Central memory CD8-positive, alpha-beta T cell (primary cell): Measurements from ENCODE around the gene TGM1.

Experiments
- ATAC-seq: fragments of 150-1000 bp; cut with Tn5 transposase; replicated peaks from 2 replicates; pipeline ENCODE4 v1.10.0; 2022; ENCODE audit warnings: mild to moderate bottlenecking, moderate FRiP score, moderate number of reproducible peaks; ENCODE audit not compliant: poor library complexity, severe bottlenecking; ENCODE audit errors: extremely low read depth
- DNase-seq, 2 donors: peaks; one replicate each; pipeline ENCODE4 v3.0.0; 2021; ENCODE audit warnings: low spot score in 2 of 2
- H3K27ac Mint-ChIP-seq: one replicate; pipeline ENCODE4 v1.8.0; 2022; ENCODE audit warnings: low read depth, mild to moderate bottlenecking, moderate library complexity, mixed read lengths
- H3K27me3 Mint-ChIP-seq: one replicate; pipeline ENCODE4 v1.8.0; 2022; ENCODE audit warnings: mixed read lengths
- H3K36me3 Mint-ChIP-seq: one replicate; pipeline ENCODE4 v1.8.0; 2022; ENCODE audit warnings: mild to moderate bottlenecking, moderate library complexity, mixed read lengths; ENCODE audit not compliant: insufficient read depth
- H3K4me1 Mint-ChIP-seq: one replicate; pipeline ENCODE4 v1.8.0; 2022; ENCODE audit warnings: mixed read lengths
- H3K4me3 Mint-ChIP-seq: one replicate; pipeline ENCODE4 v1.8.0; 2022; ENCODE audit warnings: mild to moderate bottlenecking, moderate library complexity, mixed read lengths
- H3K9me3 Mint-ChIP-seq: one replicate; pipeline ENCODE4 v1.8.0; 2022; ENCODE audit warnings: mixed read lengths

TGM1 gene

DNA sequence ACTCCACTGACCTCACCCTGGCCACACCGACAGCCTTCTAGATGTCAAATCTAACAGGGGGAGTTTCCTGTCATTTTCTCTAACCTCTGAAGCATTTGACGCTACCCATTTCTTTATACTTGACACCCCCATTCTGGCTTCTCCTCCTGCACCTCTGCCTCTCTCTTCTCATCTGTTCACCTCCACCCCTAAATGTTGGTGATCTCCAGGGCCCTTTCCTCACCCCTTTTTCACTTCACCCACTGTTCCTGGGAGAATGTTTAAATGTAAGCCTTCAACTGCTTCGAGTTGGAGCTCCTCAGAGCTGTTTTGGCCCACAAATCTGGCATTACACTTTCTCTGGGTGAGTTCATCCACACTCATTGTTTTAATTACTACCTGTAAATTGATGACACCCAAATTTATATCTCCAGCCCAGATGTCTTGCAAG lies 8.9 kb upstream of the TGM1 start:
- Mint-ChIP-seq H3K9me3 (no peaks in the 10 kb centered on the region), H3K27me3 (no peaks in the 10 kb centered on the region), H3K36me3 (peaks cover 15% of the 10 kb centered on the region), H3K27ac (peak overlapping the region; percentile 87), H3K4me3 (peak overlapping the region; percentile 94), H3K4me1 (peaks cover 31% of the 10 kb centered on the region)
- DNase-seq (no peak), ATAC-seq (no peak)

- H3K4me3 Mint-ChIP-seq: peak within 1 kb of the TSS; percentile 94
- peaks cover 17% of the 10 kb centered on the region for H3K36me3 Mint-ChIP-seq
- H3K4me1 Mint-ChIP-seq: peaks cover 28% of the 10 kb centered on the region
Observed at GRCh38 chr14:24271134-24271833, 8.3 kb upstream of the TGM1 start, which contains the start of gene RABGGTA. TSS of gene RABGGTA (minus strand) at chr14:24271597. CDS start at chr14:24271115, 482 bp downstream.

DNA sequence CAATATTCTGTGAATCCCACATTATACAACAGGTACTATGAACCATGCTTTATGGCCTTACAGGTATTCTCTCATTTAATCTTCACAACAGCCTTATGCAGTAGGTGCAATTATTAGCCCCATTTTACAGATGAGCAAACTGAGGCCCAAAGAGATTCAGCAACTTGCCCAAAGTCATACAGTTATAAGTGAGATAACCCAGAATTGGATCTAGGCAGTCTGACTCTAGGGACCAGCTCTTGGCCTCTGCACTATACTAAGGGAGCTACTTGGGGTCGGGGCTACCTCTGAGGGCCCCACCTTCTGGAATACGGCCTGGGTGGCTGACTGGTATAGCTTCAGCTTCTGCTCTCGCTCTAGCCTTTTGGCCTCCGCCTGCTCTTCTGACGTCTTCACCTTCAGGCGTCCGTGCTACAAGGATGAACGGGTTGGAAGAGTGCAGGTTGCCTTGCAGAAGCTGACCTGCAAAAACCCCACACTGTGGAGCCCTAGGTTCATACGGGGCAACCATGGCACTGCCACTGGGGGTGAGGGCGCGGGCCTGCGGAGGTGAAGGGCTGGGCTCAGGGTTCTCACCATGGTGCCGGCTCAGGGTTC lies 7.7 kb upstream of the TGM1 start:
- H3K36me3 Mint-ChIP-seq: peaks cover 17% of the 10 kb centered on the region
- peaks cover 28% of the 10 kb centered on the region for H3K4me1 Mint-ChIP-seq
- H3K27ac Mint-ChIP-seq: peak overlapping the region; percentile 87
- DNase-seq (no peak), ATAC-seq (peak; percentile 2)
- H3K4me3 Mint-ChIP-seq: peak overlapping the region; percentile 94
- no peaks in the 10 kb centered on the region for H3K27me3 Mint-ChIP-seq
- no peaks in the 10 kb centered on the region for H3K9me3 Mint-ChIP-seq

More at GRCh38 chr14:24271134-24271833, 8.3 kb upstream of the TGM1 start, which contains the start of gene RABGGTA:
- peak; percentile 85 to 95 for DNase-seq
- Mint-ChIP-seq H3K27ac (peak within 1 kb of the TSS; percentile 87), H3K9me3 (no peaks in the 10 kb centered on the region), H3K27me3 (no peaks in the 10 kb centered on the region)
- ATAC-seq: peak; percentile 92

DNA sequence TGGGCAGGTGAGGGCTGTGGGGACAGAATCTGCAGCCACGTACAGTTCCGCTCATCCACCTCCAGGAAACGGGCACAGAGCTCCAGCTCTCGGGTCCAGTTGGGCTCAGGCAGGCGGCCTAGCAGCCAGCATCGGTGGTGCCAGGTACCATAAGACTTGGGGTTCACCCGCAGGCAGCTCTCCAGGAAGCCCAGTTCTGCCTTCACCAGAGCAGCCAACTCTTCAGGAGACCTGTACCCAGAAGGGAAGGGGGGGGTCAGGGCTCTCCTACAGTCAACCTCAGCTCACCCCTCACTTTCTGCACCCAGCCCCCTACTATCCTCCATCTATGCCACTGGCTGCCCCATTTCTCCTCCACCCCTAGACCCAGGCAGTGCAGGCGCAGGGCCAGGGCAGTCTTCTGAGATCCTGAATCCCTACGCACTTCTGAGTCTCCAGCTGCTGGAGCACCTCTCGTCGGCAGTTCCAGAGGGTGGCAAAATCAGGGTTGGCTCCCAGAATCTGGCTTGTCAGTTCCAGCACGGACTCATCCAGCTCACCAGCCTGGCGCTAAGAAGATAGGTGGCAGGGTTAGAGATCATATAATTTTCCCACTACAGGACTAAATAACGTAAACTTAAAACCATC lies 7.0 kb upstream of the TGM1 start:
- Mint-ChIP-seq H3K27me3 (no peaks in the 10 kb centered on the region), H3K4me3 (peak overlapping the region; percentile 94), H3K36me3 (peaks cover 17% of the 10 kb centered on the region), H3K9me3 (no peaks in the 10 kb centered on the region), H3K4me1 (peaks cover 28% of the 10 kb centered on the region), H3K27ac (peak overlapping the region; percentile 87)
- DNase-seq: no peak
- no peak for ATAC-seq

GRCh38 chr14:24269368-24269767 lies 6.4 kb upstream of the TGM1 start:
- ATAC-seq: no peak
- DNase-seq: no peak
- no peaks in the 10 kb centered on the region for H3K27me3 Mint-ChIP-seq
- no peaks in the 10 kb centered on the region for H3K9me3 Mint-ChIP-seq
- H3K27ac Mint-ChIP-seq: no peak overlapping the region
- H3K36me3 Mint-ChIP-seq: peaks cover 17% of the 10 kb centered on the region
- peaks cover 28% of the 10 kb centered on the region for H3K4me1 Mint-ChIP-seq
- H3K4me3 Mint-ChIP-seq: no peak overlapping the region

GRCh38 chr14:24268225-24268624 lies 5.2 kb upstream of the TGM1 start:
- no peak for DNase-seq
- H3K27me3 Mint-ChIP-seq: no peaks in the 10 kb centered on the region
- H3K4me1 Mint-ChIP-seq: peaks cover 28% of the 10 kb centered on the region
- ATAC-seq: no peak
- H3K36me3 Mint-ChIP-seq: peaks cover 17% of the 10 kb centered on the region
- H3K9me3 Mint-ChIP-seq: no peaks in the 10 kb centered on the region
- no peak overlapping the region for H3K4me3 Mint-ChIP-seq
- no peak overlapping the region for H3K27ac Mint-ChIP-seq

DNA sequence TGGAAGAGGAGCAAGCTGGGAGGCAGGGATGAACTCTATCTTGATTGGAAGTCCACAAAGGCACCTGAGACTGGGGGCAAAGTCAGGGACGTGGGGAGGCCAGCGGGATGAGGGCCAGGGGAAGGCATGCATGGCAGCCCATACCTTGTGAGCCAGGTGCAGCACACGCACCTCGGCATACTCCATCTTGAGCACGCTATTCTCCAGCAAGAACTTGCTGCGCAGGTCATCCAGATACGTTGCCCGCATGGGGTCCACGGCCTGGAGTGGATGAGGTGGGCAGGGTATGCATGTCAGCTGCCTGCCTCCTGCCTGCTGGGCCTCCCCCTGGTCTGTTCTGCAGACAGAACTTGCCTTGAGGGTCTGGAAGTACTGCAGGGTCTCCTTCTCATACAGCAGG lies 4.5 kb upstream of the TGM1 start:
- no peaks in the 10 kb centered on the region for H3K9me3 Mint-ChIP-seq
- H3K4me1 Mint-ChIP-seq: peaks cover 23% of the 10 kb centered on the region
- H3K27ac Mint-ChIP-seq: no peak overlapping the region
- H3K36me3 Mint-ChIP-seq: peaks cover 17% of the 10 kb centered on the region
- no peak overlapping the region for H3K4me3 Mint-ChIP-seq
- DNase-seq (no peak), ATAC-seq (no peak)
- H3K27me3 Mint-ChIP-seq: no peaks in the 10 kb centered on the region

GRCh38 chr14:24266344-24267244 lies 3.6 kb upstream of the TGM1 start:
- ATAC-seq: no peak
- Mint-ChIP-seq H3K9me3 (no peaks in the 10 kb centered on the region), H3K4me1 (peaks cover 15% of the 10 kb centered on the region), H3K4me3 (no peak overlapping the region), H3K27ac (no peak overlapping the region), H3K36me3 (peaks cover 16% of the 10 kb centered on the region), H3K27me3 (no peaks in the 10 kb centered on the region)
- DNase-seq: no peak

- ATAC-seq: no peak
- H3K27ac Mint-ChIP-seq: no peak overlapping the region
Observed at GRCh38 chr14:24264298-24264697, 1.3 kb upstream of the TGM1 start.

DNA sequence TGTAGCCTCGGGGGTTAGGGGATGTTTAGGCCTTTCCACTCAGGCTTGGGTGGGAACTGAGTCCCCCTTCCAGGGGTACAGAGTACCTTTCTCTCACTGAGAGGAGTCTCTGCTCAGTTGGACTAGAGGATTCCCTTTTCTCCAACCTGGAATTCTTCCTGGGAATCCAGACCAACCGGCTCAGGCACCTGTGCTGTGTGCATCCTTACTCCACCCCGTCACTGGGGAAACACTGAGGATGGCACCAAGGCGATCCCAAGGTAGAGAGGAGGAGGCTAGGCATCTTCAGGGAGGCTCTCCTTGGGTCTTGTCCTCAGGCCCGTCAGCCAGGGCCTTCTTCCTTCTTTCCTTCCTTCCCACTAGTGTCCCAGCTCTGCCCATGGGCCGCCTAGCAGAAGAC lies 871 bp upstream of the TGM1 start:
- no peak overlapping the region for H3K4me3 Mint-ChIP-seq
- ATAC-seq: no peak
- no peak for DNase-seq
- H3K27me3 Mint-ChIP-seq: no peaks in the 10 kb centered on the region
- H3K27ac Mint-ChIP-seq: no peak overlapping the region
- peaks cover 4% of the 10 kb centered on the region for H3K4me1 Mint-ChIP-seq
- no peaks in the 10 kb centered on the region for H3K9me3 Mint-ChIP-seq
- H3K36me3 Mint-ChIP-seq: peaks cover 9% of the 10 kb centered on the region

More at GRCh38 chr14:24264298-24264697, 1.3 kb upstream of the TGM1 start:
- DNase-seq: no peak
- H3K4me1 Mint-ChIP-seq: peaks cover 4% of the 10 kb centered on the region
- peaks cover 9% of the 10 kb centered on the region for H3K36me3 Mint-ChIP-seq
- no peaks in the 10 kb centered on the region for H3K9me3 Mint-ChIP-seq
- H3K4me3 Mint-ChIP-seq: no peak overlapping the region
- H3K27me3 Mint-ChIP-seq: no peaks in the 10 kb centered on the region

DNA sequence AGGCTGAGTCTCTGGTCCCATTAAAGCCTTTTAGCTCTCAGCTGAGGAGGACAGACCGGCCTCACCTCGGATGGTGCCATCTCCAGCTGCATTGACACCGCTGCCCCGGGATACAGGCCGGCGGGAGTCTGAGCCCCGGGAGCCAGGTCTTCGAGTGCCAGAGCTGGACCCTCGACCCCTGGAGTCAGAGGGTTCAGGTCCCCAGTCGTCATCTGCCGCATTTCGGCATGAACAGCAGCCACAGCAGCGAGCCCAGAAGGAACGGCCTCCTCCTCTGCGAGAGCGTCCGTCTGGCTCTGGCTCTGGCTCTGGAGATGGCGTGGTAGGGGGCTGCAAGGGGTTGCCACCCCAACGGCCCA lies 1.0 kb downstream of the TGM1 start:
- Mint-ChIP-seq H3K9me3 (no peaks in the 10 kb centered on the region), H3K4me1 (no peaks in the 10 kb centered on the region), H3K4me3 (no peak overlapping the region), H3K27ac (no peak overlapping the region), H3K27me3 (no peaks in the 10 kb centered on the region), H3K36me3 (peaks cover 5% of the 10 kb centered on the region)
- DNase-seq (no peak), ATAC-seq (no peak)

DNA sequence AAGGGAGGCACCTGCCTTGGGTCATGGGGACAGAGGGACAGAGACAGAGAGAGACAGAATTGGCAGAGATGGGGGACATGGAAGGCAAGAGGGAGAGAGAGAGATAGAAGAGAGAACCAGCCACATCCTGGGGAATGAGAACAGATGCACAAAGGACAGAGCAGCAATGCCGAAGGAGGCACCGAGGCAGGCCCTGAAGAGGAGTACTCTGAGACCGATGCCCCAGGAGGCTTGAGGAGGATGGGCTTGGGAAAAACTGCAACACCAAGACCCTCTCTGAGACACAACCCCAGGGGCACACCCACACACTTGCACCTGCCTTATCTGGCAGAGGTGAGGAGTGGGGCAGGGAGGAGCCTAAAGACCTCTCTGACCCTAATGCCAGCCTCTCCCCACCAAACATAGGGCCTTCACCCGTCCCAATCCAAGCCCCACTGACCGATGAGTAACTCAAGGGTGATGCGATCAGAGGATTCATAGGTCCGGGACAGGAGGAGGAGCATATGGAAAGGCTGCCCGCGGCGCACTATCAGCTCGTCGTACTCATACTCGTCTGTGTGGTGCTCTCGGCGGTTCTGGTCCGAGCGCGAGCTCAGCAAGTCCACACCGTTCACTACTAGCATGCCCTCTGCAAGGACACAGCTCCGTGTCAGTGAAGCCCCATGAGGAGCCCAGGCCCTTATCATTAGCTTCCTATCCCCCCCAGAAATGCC lies 1.6 kb downstream of the TGM1 start:
- Mint-ChIP-seq H3K4me3 (no peak overlapping the region), H3K36me3 (peaks cover 3% of the 10 kb centered on the region), H3K27me3 (no peaks in the 10 kb centered on the region), H3K9me3 (no peaks in the 10 kb centered on the region), H3K27ac (no peak overlapping the region), H3K4me1 (no peaks in the 10 kb centered on the region)
- ATAC-seq (no peak), DNase-seq (no peak)
